Memory B cell (primary cell): ENCODE results near the gene THUMPD2.

ENCODE experiments used
- ATAC-seq: fragments of 150-1000 bp; cut with Tn5 transposase; 2 replicates; pipeline ENCODE4 v1.10.0; 2021; ENCODE audit warnings: low read depth, mild to moderate bottlenecking, moderate library complexity
- DNase-seq, 2 donors: peaks; one replicate each; pipeline ENCODE4 v3.0.0; 2022; ENCODE audit warnings: low spot score in 2 of 2
- H3K27ac Mint-ChIP-seq: one replicate; pipeline ENCODE4 v1.8.0; 2022; ENCODE audit warnings: mild to moderate bottlenecking, moderate library complexity, mixed read lengths
- H3K27me3 Mint-ChIP-seq: one replicate; pipeline ENCODE4 v1.8.0; 2022; ENCODE audit warnings: mixed read lengths
- H3K36me3 Mint-ChIP-seq: one replicate; pipeline ENCODE4 v1.8.0; 2022; ENCODE audit warnings: mild to moderate bottlenecking, mixed read lengths
- H3K4me1 Mint-ChIP-seq: one replicate; pipeline ENCODE4 v1.8.0; 2022; ENCODE audit warnings: mixed read lengths
- H3K4me3 Mint-ChIP-seq: one replicate; pipeline ENCODE4 v1.8.0; 2022; ENCODE audit warnings: mild to moderate bottlenecking, moderate library complexity, mixed read lengths
- H3K9me3 Mint-ChIP-seq: one replicate; pipeline ENCODE4 v1.8.0; 2022; ENCODE audit warnings: mixed read lengths

Gene THUMPD2

DNA sequence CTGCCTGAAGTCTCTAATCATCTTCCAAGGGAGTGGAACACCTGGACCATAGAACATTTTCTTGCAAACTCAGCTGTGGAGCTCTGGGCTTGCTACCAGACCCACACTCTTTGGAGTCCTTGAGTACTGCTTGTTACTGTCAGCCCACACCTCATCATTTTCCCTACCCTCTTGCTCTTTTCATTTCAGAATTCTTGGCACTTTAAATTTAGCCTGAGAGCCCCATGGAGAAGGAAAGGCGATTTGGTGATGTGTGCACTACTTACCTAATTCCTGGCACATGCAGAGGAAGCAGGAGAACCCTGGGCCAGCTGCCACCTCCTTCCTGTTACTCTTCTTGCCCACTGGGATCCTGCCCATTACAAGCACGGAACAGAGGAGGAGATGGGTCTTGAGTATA is 81.6 kb downstream of the THUMPD2 start:
- Mint-ChIP-seq H3K36me3 (peaks cover 5% of the 10 kb centered on the region), H3K4me1 (no peaks in the 10 kb centered on the region), H3K27ac (no peak overlapping the region), H3K4me3 (no peak overlapping the region), H3K9me3 (peaks cover 17% of the 10 kb centered on the region), H3K27me3 (peaks cover 9% of the 10 kb centered on the region)
- no peak for ATAC-seq
- no peak for DNase-seq

GRCh38 chr2:39696838-39697237 is 82.2 kb downstream of the THUMPD2 start:
- no peaks in the 10 kb centered on the region for H3K4me1 Mint-ChIP-seq
- no peak overlapping the region for H3K27ac Mint-ChIP-seq
- no peak overlapping the region for H3K4me3 Mint-ChIP-seq
- H3K9me3 Mint-ChIP-seq: peaks cover 16% of the 10 kb centered on the region
- DNase-seq (no peak), ATAC-seq (no peak)
- peaks cover 5% of the 10 kb centered on the region for H3K36me3 Mint-ChIP-seq
- H3K27me3 Mint-ChIP-seq: peaks cover 9% of the 10 kb centered on the region

DNA sequence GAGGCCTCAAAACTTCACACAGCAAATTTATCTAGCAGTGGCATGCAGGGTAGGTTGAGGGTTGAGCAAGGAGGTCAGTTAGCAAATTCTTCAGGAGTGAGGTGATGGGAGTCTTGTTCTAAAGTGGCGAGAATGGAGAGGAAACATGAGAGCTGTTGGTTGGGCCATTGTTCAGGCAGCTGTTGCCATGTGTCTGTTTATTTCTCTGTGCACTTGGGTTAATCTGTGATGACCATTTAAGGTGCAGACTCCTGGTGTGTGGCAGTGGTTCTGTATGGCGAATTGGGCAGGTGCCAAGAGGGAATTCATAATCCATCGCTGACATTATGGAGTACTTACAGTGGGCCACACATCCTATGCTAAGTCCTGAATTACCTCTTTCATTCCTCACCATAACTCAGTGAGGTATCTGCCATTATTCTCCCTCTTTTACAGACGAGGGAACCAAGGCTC is 82.9 kb downstream of the THUMPD2 start:
- no peaks in the 10 kb centered on the region for H3K4me1 Mint-ChIP-seq
- peaks cover 11% of the 10 kb centered on the region for H3K9me3 Mint-ChIP-seq
- H3K4me3 Mint-ChIP-seq: no peak overlapping the region
- DNase-seq (no peak), ATAC-seq (no peak)
- H3K27ac Mint-ChIP-seq: no peak overlapping the region
- H3K36me3 Mint-ChIP-seq: peaks cover 3% of the 10 kb centered on the region
- H3K27me3 Mint-ChIP-seq: peaks cover 9% of the 10 kb centered on the region

DNA sequence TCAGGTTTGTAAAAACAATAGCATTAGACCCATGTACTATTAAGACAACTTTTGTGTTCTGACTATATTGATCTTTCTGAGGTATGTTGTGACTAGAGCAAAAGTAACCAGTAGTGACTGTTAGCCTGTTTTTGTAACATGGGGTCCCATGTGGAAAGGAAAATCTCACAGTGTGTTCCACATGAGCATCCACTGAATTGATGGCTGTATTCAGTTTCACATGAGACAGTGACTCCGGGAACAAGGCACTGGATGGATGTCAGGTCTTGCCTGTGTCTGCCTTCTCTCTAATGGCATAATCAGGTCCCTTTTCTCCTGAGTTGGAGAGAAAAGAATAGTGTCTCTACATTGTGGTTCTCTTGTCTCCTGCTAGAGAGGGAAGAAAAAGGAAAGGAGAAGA is 85.8 kb downstream of the THUMPD2 start:
- DNase-seq (no peak), ATAC-seq (no peak)
- Mint-ChIP-seq H3K27ac (no peak overlapping the region), H3K4me1 (no peaks in the 10 kb centered on the region), H3K9me3 (peaks cover 5% of the 10 kb centered on the region), H3K4me3 (no peak overlapping the region), H3K27me3 (peaks cover 7% of the 10 kb centered on the region), H3K36me3 (no peaks in the 10 kb centered on the region)

- Mint-ChIP-seq H3K9me3 (peaks cover 5% of the 10 kb centered on the region), H3K4me1 (no peaks in the 10 kb centered on the region), H3K36me3 (no peaks in the 10 kb centered on the region), H3K4me3 (no peak overlapping the region), H3K27me3 (peaks cover 6% of the 10 kb centered on the region), H3K27ac (no peak overlapping the region)
- no peak for DNase-seq
- ATAC-seq: no peak
These were observed 89.2 kb downstream of the THUMPD2 start for GRCh38 chr2:39689876-39690275.

DNA sequence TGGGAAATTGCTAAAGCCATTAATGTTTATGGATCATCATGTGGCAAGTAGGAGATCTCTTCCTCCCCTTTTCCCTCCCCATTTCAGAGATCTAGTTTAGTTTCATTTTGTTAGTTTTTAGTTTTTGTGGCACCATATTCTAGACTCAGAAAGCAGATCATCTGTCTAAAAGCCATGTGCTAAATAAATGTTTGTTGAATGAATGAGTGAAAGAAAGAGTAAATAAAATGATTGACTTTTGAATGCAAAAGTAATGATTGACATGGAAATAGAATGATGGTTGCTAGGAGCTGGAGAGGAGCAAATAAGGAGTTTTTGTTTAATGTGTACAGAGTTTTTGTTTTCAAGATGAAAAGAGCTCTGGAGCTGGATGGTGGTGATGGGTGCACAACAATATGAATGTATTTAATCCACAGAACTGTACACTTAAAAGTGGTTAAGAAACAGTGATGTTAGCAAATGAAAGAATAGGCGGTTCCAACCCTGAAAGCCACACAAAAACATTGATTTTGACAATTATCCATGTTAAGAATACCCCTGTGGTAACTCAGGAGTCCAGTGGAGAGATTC is 89.7 kb downstream of the THUMPD2 start:
- Mint-ChIP-seq H3K27me3 (peaks cover 10% of the 10 kb centered on the region), H3K4me1 (no peaks in the 10 kb centered on the region), H3K9me3 (peaks cover 5% of the 10 kb centered on the region), H3K36me3 (no peaks in the 10 kb centered on the region), H3K4me3 (no peak overlapping the region), H3K27ac (no peak overlapping the region)
- no peak for DNase-seq
- ATAC-seq: no peak

DNA sequence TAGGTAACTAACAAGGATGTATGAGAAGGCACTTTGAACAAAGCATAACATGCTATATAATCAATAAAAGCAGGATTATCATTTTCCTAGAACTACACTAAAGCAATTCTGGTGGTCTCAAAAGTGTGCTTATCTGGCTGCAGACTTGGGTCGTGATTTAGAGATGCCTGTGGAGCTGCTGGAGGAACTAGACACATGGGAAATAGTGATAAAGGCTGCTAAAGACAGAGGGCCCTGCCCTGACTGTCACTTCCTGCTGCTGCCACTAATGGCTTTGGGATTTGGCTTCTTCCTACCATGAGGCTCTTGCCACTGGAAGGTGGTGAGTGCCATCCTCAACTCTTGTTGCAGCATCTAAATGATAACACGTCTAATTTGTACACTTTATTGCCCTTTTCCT is 90.9 kb downstream of the THUMPD2 start:
- no peaks in the 10 kb centered on the region for H3K4me1 Mint-ChIP-seq
- DNase-seq (no peak), ATAC-seq (no peak)
- H3K27ac Mint-ChIP-seq: no peak overlapping the region
- no peak overlapping the region for H3K4me3 Mint-ChIP-seq
- peaks cover 8% of the 10 kb centered on the region for H3K27me3 Mint-ChIP-seq
- no peaks in the 10 kb centered on the region for H3K36me3 Mint-ChIP-seq
- peaks cover 5% of the 10 kb centered on the region for H3K9me3 Mint-ChIP-seq

- Mint-ChIP-seq H3K27ac (no peak overlapping the region), H3K4me3 (no peak overlapping the region), H3K4me1 (no peaks in the 10 kb centered on the region), H3K9me3 (peaks cover 3% of the 10 kb centered on the region), H3K36me3 (no peaks in the 10 kb centered on the region), H3K27me3 (peaks cover 8% of the 10 kb centered on the region)
- no peak for DNase-seq
- no peak for ATAC-seq
These were observed 92.6 kb downstream of the THUMPD2 start for GRCh38 chr2:39686456-39686855.
